ENCODE measurements around the gene RREB1. TPM values are rescaled to one million over a fixed set of nuclear protein-coding genes. Genes with fewer than 3 reads are reported as not detected.

Gene RREB1
- total and polyA plus RNA-seq, 2 donors (not counting 3 experiments of a cell fraction or from before 2014, with no cell fraction given) = 3.7 to 33.0 TPM

GRCh38 chr6:7193122-7193521, 85.4 kb downstream of the RREB1 start:
- no peak overlapping the region for H2AFZ ChIP-seq (ENCODE audit: low read depth, low read length)
- H3K4me3 ChIP-seq (replicated peaks in 1 of 3; ENCODE audit: insufficient read depth in 1 of 3, low read depth in 1 of 3, low read length in 3 of 3) = no peak overlapping the region
- H3K9me3 ChIP-seq (replicated peaks; ENCODE audit: control insufficient read depth, insufficient read depth, low read length) = no peaks in the 10 kb centered on the region
- CTCF ChIA-PET = no interaction called here
- H3K4me2 ChIP-seq (ENCODE audit: insufficient read depth, low read length) = no peak overlapping the region
- POLR2A ChIA-PET = no interaction called here
- no peaks in the 10 kb centered on the region for H4K20me1 ChIP-seq (replicated peaks; ENCODE audit: control insufficient read depth, extremely low read depth, insufficient read depth, low read length)
- TF ChIP-seq EZH2 (IDR thresholded peaks at IDR 0.05; ENCODE audit: borderline replicate concordance, low read depth, low read length, severe bottlenecking) (no peak), GATA2 (IDR thresholded peaks at IDR 0.05; ENCODE audit: insufficient read depth, insufficient read length, low read depth, low read length) (no peak), MAX (IDR thresholded peaks at IDR 0.05; ENCODE audit: insufficient read depth, insufficient read length) (no peak), POLR2AphosphoS5 (IDR thresholded peaks at IDR 0.05; ENCODE audit: insufficient read depth, low read depth, low read length) (no peak), FOS (IDR thresholded peaks at IDR 0.05; ENCODE audit: borderline replicate concordance, insufficient read depth, low read length) (no peak), MYC (IDR thresholded peaks at IDR 0.05; ENCODE audit: low read depth, low read length) (no peak), JUN (IDR thresholded peaks at IDR 0.05; ENCODE audit: borderline replicate concordance, insufficient read depth, insufficient read length, low read depth) (no peak), CTCF (IDR thresholded peaks at IDR 0.05; ENCODE audit: extremely low read depth in 1 of 2, insufficient read depth in 1 of 2, low read depth in 1 of 2, low read length in 2 of 2) (no peak), POLR2A (IDR thresholded peaks at IDR 0.05; ENCODE audit: low read depth, low read length) (no peak)
- BruUV-seq (replicated peaks) = no TSS peak
- H3K27me3 ChIP-seq (ENCODE audit: control insufficient read depth in 2 of 2, insufficient read depth in 2 of 2, low read length in 2 of 2) = no peaks in the 10 kb centered on the region
- dilution Hi-C loops (cut with MboI; ENCODE audit: extremely low pct_ligation_motif_present, low sequenced_read_pairs) = no loop called here
- no peaks in the 10 kb centered on the region for H3K79me2 ChIP-seq (ENCODE audit: control insufficient read depth, insufficient read depth, low read length)
- H3K27ac ChIP-seq (ENCODE audit: insufficient read depth, low read depth, low read length) = no peak overlapping the region
- no peaks in the 10 kb centered on the region for H3K9me1 ChIP-seq (replicated peaks; ENCODE audit: control insufficient read depth, extremely low read depth, insufficient read depth, low read length)
- intact Hi-C loops (cut with micrococcal nuclease) = no loop called here
- H3K9ac ChIP-seq (replicated peaks; ENCODE audit: extremely low read depth, insufficient read depth, low read length) = no peak overlapping the region
- DNase-seq (ENCODE audit: low read depth, low spot score) (no peak), FAIRE-seq (no peak)
- H3K36me3 ChIP-seq (ENCODE audit: control insufficient read depth in 2 of 2, extremely low read depth in 1 of 2, insufficient read depth in 2 of 2, low read length in 2 of 2) = peaks cover 10 to 15% of the 10 kb centered on the region in 2 experiments
- H3K4me1 ChIP-seq (ENCODE audit: control insufficient read depth, extremely low read depth, insufficient read depth, low read length) = no peaks in the 10 kb centered on the region

All from endothelial cell of umbilical vein (primary cell).